ENCODE measurements around the gene MINDY4B. TPM values are rescaled to one million over a fixed set of nuclear protein-coding genes. Genes with fewer than 3 reads are reported as not detected.
A peak's percentile ranks its signal among the peaks of the same experiment; 100 is the strongest.

Gene MINDY4B
- polyA plus RNA-seq, 2 of the 4 experiments (the other 2 are of a cell fraction), result not detected

GRCh38 chr3:150922611-150923010 is 17.4 kb upstream of the MINDY4B start:
- DNase-seq (ENCODE audit: low read depth in 1 of 2, low spot score in 1 of 2) (peak; percentile 14 to 17), FAIRE-seq (no peak), ATAC-seq (peak in 1 of 2 experiments; percentile 65; a peak in 3 of 6 replicates)
- Histone ChIP-seq H3K27ac (no peak overlapping the region), H3K4me2 (0 out of 3 replicates have a peak overlapping the region, but pooled peaks have one; percentile 19), H3K4me3 (no peak overlapping the region), H3K9me3 (no peaks in the 10 kb centered on the region), H3K4me1 (no peaks in the 10 kb centered on the region)
- TF ChIP-seq MAX (IDR thresholded peaks at IDR 0.05), result no peak
- ChIA-PET POLR2A (no interaction called here), CTCF (interaction anchor here (0.9 kb wide), 1 partner anchor 142 kb away, joined by 3 read pairs; no protein-coding TSS in a partner anchor)
- 19% methylated on average over 10 of the region's 10 CpGs for WGBS (ENCODE audit: missing lambda C conversion rate)

GRCh38 chr3:150921209-150921608 is 16.0 kb upstream of the MINDY4B start:
- 31% methylated on average over 4 of the region's 4 CpGs for WGBS (ENCODE audit: missing lambda C conversion rate)
- Histone ChIP-seq H3K4me3 (no peak overlapping the region), H3K4me2 (no peak overlapping the region), H3K27ac (no peak overlapping the region), H3K9me3 (no peaks in the 10 kb centered on the region), H3K4me1 (no peaks in the 10 kb centered on the region)
- ChIA-PET POLR2A (no interaction called here), CTCF (interaction anchor here (0.6 kb wide), 1 partner anchor 339 kb away, joined by 3 read pairs; no protein-coding TSS in a partner anchor)
- TF ChIP-seq TP53 (CRISPR knock-in tag; IDR thresholded peaks at IDR 0.05) (no peak), HOXB5 (CRISPR knock-in tag; IDR thresholded peaks at IDR 0.05) (no peak), CHD4 (IDR thresholded peaks at IDR 0.05; ENCODE audit: borderline replicate concordance) (no peak), CEBPB (IDR thresholded peaks at IDR 0.05) (no peak), MAZ (IDR thresholded peaks at IDR 0.05; ENCODE audit: borderline replicate concordance, low read depth, low read length) (no peak)
- TF ChIP-seq, protein P1, sequence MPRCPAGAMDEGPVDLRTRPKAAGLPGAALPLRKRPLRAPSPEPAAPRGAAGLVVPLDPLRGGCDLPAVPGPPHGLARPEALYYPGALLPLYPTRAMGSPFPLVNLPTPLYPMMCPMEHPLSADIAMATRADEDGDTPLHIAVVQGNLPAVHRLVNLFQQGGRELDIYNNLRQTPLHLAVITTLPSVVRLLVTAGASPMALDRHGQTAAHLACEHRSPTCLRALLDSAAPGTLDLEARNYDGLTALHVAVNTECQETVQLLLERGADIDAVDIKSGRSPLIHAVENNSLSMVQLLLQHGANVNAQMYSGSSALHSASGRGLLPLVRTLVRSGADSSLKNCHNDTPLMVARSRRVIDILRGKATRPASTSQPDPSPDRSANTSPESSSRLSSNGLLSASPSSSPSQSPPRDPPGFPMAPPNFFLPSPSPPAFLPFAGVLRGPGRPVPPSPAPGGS (IDR thresholded peaks at IDR 0.05), result no peak
- FAIRE-seq, result no peak
- ATAC-seq, result no peak
- DNase-seq (ENCODE audit: low read depth in 1 of 2, low spot score in 1 of 2), result no peak

- FAIRE-seq (no peak), ATAC-seq (no peak), DNase-seq (ENCODE audit: low read depth in 1 of 2, low spot score in 1 of 2) (no peak)
- no peak overlapping the region for H3K4me3 ChIP-seq
- POLR2A ChIA-PET, result no interaction called here
- H3K27ac ChIP-seq, result no peak overlapping the region
- 37% methylated on average over 2 of the region's 2 CpGs for WGBS (ENCODE audit: missing lambda C conversion rate)
- CTCF ChIA-PET, result no interaction called here
- no peaks in the 10 kb centered on the region for H3K9me3 ChIP-seq
- H3K4me1 ChIP-seq, result no peaks in the 10 kb centered on the region
- TF ChIP-seq, protein P2, sequence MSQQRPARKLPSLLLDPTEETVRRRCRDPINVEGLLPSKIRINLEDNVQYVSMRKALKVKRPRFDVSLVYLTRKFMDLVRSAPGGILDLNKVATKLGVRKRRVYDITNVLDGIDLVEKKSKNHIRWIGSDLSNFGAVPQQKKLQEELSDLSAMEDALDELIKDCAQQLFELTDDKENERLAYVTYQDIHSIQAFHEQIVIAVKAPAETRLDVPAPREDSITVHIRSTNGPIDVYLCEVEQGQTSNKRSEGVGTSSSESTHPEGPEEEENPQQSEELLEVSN (IDR thresholded peaks at IDR 0.05; ENCODE audit: borderline replicate concordance, low read depth), result no peak
- TF ChIP-seq ATOH8 (CRISPR knock-in tag; IDR thresholded peaks at IDR 0.05; ENCODE audit: low read depth), result no peak
- TF ChIP-seq EP300 (IDR thresholded peaks at IDR 0.05), result no peak
- no peak for TF ChIP-seq KDM5A (IDR thresholded peaks at IDR 0.05)
- TF ChIP-seq CEBPB (IDR thresholded peaks at IDR 0.05), result no peak
- TF ChIP-seq GATA3 (IDR thresholded peaks at IDR 0.05; ENCODE audit: borderline replicate concordance), result no peak
- TF ChIP-seq SREBF2 (IDR thresholded peaks at IDR 0.05), result no peak
- no peak for TF ChIP-seq ELK1 (IDR thresholded peaks at IDR 0.05; ENCODE audit: low read depth, low read length)
- no peak for TF ChIP-seq TFCP2L1 (CRISPR knock-in tag; IDR thresholded peaks at IDR 0.05)
- TF ChIP-seq EHMT2 (IDR thresholded peaks at IDR 0.05; ENCODE audit: low read depth), result no peak
- no peak for TF ChIP-seq NFE2L2 (conservative IDR thresholded peaks at IDR 0.05; ENCODE audit: low read length)
- TF ChIP-seq POLR2A (IDR thresholded peaks at IDR 0.05; ENCODE audit: low read length), result no peak
- no peak for TF ChIP-seq HOXA7 (CRISPR knock-in tag; IDR thresholded peaks at IDR 0.05)
- no peak for TF ChIP-seq HOXB5 (CRISPR knock-in tag; IDR thresholded peaks at IDR 0.05)
- TF ChIP-seq, protein P3, sequence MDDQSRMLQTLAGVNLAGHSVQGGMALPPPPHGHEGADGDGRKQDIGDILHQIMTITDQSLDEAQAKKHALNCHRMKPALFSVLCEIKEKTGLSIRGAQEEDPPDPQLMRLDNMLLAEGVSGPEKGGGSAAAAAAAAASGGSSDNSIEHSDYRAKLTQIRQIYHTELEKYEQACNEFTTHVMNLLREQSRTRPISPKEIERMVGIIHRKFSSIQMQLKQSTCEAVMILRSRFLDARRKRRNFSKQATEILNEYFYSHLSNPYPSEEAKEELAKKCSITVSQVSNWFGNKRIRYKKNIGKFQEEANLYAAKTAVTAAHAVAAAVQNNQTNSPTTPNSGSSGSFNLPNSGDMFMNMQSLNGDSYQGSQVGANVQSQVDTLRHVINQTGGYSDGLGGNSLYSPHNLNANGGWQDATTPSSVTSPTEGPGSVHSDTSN (IDR thresholded peaks at IDR 0.05), result no peak
- no peak for TF ChIP-seq ZNF302 (CRISPR knock-in tag; IDR thresholded peaks at IDR 0.05)
- no peak overlapping the region for H3K4me2 ChIP-seq
Measured at GRCh38 chr3:150920236-150920635, 15.0 kb upstream of the MINDY4B start.
